NCI-H748 (cell line): ENCODE results near the gene CHSY1.
A peak's percentile ranks its signal among the peaks of the same experiment; 100 is the strongest.

Experiments
- DNase-seq: peaks from one replicate; lab custom pipeline; 2025; ENCODE audit not compliant: unreplicated experiment; lab: John Stamatoyannopoulos, UW

Gene CHSY1

DNA sequence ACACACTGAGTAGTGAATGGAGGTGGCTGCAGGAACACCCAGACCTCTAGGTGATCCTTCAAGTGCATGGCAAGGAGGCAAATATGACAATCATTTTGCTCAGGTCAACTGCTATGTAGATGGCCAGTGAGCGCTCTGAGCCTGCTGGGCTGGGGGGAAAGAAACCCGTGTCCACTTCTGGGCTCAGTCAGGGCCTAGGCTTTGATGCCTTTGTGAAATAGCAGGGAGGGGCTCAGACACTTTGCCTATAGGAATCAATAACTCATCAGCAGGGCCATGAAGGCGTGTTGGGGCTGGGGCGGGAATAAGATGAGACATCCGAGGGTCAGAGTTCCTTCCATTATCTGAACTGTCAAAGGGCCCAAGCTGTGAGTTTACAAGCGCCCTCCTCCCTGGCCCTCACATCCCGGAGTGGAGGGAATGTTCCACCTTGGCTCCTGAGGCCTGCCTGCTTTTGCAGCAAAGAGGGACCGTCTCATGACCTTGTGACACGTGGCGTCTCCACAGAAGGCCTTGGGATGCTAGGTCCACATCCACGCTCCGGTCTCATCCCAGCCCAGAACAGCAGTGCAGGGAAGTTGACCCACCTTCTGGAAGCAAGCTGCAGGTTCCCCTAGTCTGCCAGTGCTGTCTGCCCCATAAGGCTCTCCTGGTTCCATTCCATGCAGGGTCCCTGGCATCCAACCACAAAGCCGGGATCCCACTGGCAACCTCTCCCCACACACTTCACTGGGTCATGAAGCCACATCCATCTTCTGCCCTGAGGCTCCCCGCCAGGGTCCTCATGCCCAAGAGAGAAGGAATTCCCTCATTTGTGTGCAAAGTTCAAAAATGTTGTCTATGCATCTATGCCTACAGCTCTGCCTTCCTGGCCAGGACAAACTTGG, 78.4 kb downstream of the CHSY1 start:
- DNase-seq = no peak

GRCh38 chr15:101172501-101173071, 79.3 kb downstream of the CHSY1 start:
- peak; percentile 53 for DNase-seq

DNA sequence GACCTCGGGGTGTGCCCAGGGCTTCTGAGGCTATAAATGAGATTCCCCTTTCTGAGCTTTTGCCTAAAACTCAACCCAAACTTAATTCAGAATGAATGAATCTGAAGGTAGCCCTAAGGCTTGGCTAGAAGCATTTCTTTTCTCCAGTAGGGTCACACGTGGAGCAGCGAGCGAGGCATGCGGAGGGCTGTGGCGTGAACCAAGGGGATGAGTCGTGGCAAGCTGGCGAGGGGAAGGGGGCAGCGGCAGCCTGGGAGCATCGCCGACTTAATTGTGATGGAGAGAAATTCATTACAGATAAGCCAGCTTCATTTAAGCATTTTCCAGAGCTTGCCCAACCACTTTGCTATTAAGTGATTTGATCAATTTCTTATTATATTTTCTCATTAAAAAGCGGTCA, 79.9 kb downstream of the CHSY1 start:
- no peak for DNase-seq

DNA sequence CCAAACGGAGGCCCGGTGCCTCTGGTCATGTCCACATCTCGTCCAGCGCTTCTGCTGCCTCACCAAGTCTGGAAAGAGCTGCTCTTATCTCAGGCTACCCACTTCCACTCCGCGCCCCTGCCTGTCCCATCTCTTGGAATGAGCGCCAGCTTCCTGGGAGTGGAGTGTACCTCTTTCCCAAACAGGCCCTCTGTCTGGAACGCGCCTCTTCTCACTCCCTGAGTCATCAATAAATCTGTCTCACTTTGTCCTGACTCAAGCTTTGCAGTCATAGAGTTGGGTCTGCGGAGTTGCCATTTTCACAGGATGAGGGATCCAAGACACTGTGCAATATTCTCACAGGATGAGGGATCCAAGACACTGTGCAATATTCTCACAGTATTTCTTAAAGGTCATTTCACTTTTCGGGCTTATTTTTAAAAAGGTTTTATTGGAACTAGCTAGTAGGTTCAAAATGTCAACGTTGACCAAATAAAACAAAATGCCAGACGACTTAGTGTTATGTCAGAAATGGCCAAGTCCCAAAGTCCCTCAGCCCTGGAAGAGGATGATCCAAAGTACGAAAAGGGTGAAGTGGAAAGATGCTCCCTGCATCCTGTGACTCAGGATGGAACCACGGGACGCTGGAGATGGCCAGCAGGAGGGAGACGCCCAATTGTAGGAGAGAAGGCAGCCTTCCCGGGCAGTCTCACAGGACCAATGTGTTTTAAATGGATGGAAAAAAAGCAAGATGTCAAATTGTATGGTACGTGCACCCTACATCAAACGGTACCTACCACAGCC, 81.1 kb downstream of the CHSY1 start:
- DNase-seq = no peak

DNA sequence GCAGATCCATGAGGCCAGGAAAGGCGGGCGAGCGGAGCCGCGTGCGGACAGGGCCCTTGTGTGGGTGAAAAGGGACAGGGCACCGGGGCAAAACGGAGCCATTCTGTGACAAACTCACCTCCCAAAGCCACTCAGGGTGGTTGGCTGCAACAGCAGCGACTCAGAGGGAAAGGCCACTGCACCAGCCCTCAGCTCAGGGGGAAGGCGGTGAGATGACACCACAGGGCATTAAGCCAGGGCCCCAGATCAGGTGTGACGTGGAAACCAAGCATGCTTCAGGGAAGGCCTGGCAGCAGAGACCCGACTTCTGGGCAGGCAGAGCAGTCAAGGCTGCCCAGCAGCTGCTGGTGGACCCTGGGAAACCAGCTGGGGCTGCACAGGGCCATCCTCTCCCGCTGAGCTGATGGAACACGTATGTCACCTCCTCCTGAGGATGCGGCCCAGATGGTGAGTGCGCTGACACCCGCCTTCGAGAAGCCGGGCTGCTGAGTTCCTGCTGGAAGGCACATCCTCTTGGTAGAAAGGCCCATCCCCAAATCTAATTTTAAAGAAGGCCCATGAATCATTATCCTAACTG, 82.3 kb downstream of the CHSY1 start:
- DNase-seq = no peak

- DNase-seq = no peak
Observed at GRCh38 chr15:101168898-101169494, 82.9 kb downstream of the CHSY1 start.

- no peak for DNase-seq
Observed at GRCh38 chr15:101168463-101168824, 83.4 kb downstream of the CHSY1 start.

DNA sequence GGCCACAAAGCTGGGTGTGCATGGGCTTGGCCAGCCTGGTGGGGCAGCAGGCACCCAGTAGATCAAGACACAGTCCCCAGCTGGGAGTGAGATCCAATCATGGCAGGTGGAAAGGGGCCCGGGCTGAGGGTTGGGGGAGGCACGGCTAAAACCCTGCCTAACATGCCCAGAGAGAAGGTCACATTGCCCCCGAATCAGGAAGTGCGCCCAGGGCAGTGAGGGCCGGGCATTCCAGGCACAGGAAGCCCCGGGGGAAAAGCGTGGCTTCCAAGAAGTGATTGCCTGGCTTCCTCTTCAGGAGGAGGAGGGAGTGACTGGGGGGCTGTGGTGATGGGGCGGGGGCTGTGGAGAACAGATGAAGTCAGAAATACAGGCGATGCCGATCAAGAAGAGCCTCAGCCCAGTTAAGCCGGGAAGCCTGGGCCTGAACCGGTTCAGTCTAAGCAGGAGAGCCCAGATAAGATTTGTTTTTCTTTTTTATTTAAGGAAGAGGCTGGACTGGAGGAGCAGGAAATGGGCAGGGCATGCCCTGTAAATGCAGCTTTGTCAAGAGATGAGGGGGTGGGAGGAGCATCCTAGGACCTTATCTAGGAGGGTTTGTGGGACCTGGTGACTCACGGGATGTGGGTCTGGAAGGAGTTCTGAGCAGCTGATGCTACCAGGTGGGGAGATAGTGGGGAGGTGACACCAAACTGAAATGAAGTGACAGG, 83.9 kb downstream of the CHSY1 start:
- DNase-seq = no peak

GRCh38 chr15:101167411-101167752, 84.5 kb downstream of the CHSY1 start:
- DNase-seq = no peak

DNA sequence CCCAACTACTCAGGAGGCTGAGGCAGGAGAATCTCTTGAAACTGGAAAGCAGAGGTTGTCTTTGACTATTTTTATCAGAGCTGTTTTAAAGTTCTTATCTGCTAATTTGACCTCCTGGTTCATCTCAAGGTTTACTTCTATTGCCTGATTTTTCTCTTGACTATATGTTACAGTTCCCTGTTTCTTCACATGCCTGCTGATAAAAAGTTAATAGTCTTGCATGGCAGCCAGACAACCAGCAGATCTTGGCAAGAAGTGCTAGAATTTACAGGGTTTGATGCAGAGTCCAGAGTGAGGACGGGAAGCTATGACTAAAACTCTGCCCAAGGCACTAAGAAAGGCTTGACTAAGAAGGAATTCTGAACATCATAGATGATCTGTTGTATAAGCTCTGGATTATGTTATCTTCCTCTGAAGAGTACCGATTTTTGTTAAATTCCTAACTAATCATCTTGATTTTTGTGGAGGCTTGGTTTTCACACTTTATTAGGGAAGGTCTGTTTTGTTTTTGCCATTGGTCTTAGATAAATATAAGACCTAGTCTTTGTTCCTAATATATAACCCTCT, 85.9 kb downstream of the CHSY1 start:
- no peak for DNase-seq

DNA sequence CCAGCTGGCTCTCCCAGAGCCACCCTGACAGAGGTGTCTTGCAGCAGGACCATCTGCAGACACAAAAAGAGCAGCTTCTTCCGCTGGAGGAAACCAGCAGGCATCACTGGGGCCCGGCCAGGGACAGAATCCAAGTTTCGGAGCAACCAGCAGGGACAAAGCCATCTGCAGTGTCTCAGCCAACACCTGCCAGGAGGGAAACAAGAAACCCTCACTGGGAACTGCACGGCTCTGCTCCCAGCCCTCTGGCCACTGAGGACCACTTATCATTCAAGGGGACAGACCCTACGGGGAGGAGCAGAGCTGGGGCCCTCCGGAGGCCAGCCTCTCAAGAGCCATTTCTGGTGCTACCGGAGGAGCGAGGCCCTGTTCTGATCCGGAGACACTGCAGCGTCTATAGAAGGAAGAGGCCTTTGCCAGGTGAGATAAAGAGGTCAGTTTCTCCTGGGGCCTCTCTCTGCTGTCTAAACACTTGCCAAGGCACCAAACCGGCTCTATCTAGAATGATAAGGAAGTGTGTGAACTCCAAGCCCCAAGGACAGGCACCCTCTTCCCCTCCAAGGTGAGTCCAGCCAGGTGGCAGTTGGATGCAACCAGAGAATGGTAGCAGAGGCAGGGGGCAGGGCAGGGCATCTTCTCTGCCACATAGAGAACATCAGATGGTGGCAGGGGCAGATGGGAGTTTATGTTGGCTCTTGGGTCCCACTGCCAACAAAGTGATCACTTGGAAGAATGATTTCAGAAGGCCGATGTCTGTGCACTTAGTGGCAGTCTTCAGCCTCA, 89.0 kb downstream of the CHSY1 start:
- no peak for DNase-seq

DNA sequence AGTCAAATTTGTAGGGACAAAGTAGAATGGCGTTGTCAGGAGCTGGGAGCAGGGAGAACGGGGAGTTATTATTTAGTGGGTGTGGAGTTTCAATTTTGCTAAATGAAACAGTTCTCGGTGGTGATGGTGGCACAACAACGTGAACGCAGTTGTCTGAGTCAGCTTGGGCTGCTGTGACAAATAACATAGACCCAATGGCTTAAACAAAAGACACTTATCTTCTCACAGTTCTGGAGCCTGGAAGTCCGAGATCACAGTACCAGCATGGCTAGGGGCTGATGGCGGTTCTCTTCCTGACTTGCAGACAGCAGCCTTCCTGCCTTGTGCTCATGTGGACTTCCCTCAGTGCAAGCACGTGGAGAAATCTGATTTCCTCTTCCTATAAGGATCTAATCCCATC, 90.2 kb downstream of the CHSY1 start:
- no peak for DNase-seq

DNA sequence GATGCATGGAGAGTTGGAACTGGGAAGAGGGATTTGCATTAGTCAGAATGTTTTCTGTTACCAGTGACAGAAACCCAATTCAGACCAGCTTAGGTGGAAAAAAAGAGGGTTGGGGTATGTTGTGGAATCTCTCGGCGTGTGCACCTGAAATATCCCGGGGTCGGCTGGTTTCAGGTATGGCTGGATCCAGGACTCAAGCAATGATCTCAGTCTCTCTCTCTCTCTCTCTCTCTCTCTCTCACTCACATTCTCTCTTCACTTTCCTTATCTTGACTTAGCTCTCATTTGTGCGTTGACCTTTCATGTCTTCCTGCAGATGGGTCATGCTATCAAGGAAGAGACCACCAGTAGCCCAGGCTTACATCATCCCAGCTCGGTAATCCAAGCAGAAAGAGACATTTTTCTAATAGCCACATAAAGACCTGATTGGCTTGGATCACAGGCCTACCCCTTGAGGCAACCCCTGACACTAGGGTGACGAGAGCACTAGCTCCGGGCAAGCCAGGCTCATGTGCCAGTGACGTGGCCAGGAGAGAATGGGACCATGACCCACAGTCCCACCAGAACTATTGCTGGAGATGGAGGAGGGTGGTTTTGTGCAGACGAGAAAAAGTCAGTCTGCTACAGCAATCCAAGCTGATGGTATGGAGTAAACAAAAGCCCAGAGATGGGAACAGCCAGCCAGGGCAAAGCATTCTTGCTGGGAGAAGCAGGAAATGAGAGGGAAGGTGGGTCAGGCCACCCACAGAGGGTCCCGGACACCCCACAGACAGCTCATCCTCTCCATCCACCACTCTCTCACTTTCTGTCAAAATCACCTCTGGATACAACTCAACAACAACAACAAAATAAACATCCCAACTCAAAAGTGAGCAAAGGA, 91.7 kb downstream of the CHSY1 start:
- no peak for DNase-seq

GRCh38 chr15:101159096-101159935, 92.5 kb downstream of the CHSY1 start:
- DNase-seq = no peak

- no peak for DNase-seq
Observed at GRCh38 chr15:101158166-101159095, 93.4 kb downstream of the CHSY1 start.

GRCh38 chr15:101157721-101158120, 94.1 kb downstream of the CHSY1 start:
- DNase-seq = no peak
